RPMI8226 (cell line): ENCODE results near the gene NINL.
"Not testable (repeated sequence)": the region's sequence is repeated elsewhere in the genome, so short reads cannot be mapped to it uniquely, and the experiment has no call there.

Experiments
- DNase-seq: peaks from one replicate; pipeline ENCODE4 v3.0.0-alpha.2; 2015

Gene NINL

DNA sequence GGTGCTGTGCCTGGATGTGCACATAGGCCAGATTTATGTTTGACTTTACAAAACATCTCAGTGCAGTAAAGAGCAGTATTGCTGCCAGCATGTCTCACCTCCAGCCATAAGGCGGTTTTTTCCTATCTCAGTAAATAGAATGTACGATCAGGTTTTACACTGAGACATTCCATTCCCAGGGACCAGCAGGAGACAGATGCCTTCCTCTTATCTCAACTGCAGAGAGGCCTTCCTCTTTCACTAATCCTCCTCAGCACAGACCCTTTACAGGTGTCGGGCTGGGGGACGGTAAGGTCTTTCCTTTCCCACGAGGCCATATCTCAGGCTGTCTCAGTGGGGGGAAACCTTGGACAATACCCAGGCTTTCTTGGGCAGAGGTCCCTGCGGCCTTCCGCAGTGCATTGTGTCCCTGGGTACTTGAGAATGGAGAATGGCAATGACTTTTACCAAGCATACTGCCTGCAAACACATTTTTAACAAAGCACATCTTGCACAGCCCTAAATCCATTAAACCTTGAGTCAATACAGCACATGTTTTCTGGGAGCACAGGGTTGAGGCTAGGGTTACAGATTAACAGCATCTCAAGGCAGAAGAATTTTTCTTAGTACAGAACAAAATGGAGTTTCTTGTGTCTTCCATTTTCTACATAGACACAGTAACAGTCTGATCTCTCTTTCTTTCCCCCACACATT, 34.5 kb downstream of the NINL start:
- not testable (repeated sequence) for DNase-seq

DNA sequence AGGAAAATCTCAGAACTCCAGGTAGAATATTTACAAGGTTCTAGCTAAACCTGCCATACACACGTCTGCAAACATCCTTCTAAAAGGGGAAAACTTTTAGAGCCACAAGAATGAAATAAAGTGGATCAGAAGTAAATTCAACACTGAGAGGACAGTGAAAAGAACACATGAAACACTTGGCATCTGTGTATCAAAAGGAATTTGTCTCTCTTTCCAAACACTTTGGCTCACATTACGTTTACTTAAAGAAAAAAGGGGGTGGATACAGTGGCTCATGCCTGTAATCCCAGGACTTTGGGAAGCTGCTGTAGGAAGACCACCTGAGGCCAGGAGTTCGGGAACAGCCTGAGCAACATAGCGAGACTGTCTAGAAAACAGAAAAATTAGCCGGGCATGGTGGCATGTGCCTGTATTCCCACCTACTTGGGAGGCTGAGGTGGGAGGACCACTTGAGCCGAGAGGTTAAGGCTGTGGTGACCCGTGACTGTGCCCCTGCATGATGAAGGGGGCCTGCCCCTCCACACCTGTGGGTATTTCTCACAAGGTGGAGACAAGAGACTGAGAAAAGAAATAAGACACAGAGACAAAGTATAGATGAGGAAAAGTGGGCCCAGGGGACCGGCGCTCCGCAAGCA, 35.4 kb downstream of the NINL start:
- DNase-seq: no peak

GRCh38 chr20:25549172-25549773, 36.1 kb downstream of the NINL start:
- DNase-seq: no peak

DNA sequence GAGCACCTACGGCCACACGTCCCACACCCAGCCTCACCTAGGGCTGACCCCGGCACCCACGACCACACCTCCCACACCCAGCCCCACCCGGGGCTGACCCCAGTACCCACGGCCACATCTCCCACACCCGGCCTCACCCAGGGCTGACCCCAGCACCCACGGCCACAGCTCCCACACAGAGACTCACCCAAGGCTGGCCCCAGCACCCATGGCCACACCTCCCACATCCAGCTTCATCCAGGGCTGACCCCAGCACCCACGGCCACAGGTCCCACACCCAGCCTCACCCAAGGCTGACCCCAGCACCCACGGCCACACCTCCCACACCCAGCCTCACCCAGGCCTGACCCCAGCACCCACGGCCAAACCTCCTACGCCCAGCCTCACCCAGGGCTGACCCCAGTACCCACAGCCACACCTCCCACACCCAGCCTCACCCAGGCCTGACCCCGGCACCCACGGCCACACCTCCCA, 36.7 kb downstream of the NINL start:
- no peak for DNase-seq

- no peak for DNase-seq
Observed at GRCh38 chr20:25547999-25548398, 37.3 kb downstream of the NINL start.

DNA sequence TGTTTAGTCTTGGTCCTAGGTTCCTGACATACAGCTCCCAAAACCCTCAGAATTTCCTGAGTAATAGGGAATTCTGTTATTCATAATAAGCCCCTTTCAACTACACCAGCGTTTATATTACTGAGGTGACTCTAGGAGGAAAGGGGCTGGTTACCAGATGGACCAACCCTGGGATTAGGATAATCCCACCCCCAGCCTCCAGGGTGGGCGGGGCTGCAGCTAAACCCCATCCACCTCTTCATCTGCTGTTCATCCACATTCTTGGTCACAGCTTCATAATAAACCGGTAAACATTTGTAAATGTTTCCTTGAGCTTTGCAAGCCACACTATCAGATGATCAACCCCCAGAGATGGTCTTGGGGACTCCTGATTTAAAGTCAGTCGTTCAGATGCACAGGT, 38.3 kb downstream of the NINL start:
- no peak for DNase-seq

- no peak for DNase-seq
Observed at GRCh38 chr20:25546048-25546447, 39.3 kb downstream of the NINL start.

DNA sequence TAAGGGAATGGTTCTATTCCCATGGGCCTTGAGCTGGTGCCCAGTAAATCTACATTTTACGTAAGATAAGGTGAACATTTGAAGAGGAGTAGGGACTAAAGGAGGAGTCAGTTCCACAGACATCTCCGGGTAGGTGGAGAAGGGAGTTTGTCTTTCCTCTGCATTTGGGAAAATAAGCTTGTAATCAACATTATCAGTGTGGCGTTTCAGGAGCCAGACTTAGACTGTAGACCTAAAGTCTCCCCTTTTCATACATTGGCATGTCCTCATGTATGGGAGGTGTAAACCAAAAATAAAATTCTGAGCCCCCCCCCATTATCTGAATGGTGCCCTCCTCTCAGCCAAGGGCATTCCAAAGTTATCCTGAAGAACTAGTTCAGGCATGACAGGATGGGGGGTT, 40.2 kb downstream of the NINL start:
- no peak for DNase-seq

DNA sequence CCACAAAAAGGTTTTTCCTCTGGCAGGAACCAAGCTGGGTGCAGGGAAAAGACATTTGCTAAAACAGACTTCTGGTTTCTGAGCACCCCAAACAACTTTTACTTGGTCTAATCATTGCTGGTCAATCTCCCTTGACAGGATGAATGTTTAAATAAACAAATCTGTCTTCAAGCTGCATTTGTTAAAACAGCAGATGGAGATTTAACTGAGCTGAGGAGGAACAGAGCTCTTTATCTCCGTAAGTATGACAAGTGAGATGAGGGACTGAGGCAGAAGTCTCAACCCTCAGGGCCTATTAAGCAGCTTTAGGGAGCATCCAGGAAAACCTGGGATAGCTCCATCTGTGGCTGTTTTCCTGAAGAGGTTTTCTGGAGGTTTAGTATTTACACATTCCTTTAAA, 40.6 kb downstream of the NINL start:
- DNase-seq: no peak

DNA sequence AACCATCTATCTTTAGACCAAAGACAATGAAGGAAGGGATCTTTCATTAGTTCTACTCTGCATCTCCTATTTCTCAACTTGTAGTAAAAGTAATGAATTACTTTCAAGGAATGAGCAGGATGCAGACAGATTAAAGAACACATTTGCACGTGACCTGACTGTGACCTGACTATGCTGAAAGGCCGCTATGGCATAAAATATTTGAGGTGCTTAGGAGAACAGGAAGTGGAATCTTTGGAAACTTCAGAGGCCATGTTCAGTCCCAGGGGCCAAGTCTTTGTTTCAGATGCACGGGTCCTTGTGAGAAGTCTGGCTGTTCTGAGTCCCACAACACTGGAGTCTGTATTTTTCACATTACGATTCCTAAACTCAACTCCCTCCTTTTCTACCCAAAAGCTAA, 41.0 kb downstream of the NINL start:
- no peak for DNase-seq

- no peak for DNase-seq
Observed at GRCh38 chr20:25543068-25543467, 42.3 kb downstream of the NINL start.

- no peak for DNase-seq
Observed at GRCh38 chr20:25541676-25542075, 43.7 kb downstream of the NINL start.

- DNase-seq: peak; percentile 50
Observed at GRCh38 chr20:25539742-25540672, 45.3 kb downstream of the NINL start.

DNA sequence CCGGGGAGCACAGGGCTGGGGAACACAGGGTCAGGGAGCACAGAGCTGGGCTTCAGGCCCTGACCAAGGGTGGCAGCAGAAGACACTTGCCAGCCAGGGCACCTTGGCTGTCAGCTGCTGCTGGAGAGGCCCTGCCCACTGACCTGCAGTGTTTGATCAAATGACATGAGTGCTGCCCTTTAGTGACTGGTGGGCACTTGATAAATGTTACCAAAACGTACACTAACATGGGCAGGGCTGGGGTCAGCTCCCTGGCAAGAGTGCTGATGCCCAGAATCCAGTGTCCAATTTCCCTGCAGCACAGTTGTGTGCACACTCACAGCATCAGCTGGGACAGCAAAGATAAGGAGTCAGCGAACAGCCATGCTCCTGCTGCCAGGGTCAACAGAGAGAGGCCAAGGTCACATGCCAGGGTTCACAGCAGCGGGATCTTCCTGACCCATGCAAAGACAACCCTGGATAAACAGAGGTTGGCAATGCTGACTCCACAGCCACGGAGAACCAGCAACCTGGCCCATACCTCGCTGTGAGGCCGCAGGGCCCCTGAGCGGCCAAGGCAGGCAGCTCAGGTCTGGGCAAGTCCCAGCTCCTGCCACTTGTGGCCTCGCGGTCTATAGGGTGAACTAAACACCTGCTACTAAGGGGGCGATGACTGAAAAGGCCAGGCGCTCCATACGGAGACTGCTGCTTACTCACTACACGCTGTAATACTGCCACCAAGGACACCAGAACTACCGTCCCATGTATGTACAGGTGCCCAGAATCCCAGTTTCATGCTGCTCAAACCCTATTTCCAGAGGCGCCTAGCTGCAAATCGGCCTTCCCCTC, 46.3 kb downstream of the NINL start:
- no peak for DNase-seq

DNA sequence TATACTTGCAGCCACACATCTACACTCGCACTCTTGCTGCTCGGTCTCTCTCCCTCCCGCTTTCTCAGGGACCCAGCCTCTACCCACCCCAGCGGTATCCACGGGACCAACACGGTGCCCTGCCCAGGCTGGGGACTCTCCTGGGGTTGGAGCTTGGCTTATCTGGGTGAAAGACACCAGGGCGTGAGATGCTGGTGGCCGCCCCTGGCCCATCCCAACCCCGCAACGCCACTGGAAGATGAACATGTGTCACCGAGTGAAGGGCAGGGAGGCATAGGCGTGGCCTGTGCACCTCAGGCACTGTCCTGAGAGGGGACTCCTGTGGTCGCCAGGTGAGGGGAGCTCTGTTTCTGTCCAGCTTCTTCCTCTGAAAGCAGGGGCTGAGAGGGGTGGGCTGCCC, 47.4 kb downstream of the NINL start:
- no peak for DNase-seq

- no peak for DNase-seq
Observed at GRCh38 chr20:25535762-25536161, 49.6 kb downstream of the NINL start.

GRCh38 chr20:25534845-25535244, 50.5 kb downstream of the NINL start:
- DNase-seq: no peak

- no peak for DNase-seq
Observed at GRCh38 chr20:25533920-25534700, 51.2 kb downstream of the NINL start.

- no peak for DNase-seq
Observed at GRCh38 chr20:25532971-25533391, 52.4 kb downstream of the NINL start.

DNA sequence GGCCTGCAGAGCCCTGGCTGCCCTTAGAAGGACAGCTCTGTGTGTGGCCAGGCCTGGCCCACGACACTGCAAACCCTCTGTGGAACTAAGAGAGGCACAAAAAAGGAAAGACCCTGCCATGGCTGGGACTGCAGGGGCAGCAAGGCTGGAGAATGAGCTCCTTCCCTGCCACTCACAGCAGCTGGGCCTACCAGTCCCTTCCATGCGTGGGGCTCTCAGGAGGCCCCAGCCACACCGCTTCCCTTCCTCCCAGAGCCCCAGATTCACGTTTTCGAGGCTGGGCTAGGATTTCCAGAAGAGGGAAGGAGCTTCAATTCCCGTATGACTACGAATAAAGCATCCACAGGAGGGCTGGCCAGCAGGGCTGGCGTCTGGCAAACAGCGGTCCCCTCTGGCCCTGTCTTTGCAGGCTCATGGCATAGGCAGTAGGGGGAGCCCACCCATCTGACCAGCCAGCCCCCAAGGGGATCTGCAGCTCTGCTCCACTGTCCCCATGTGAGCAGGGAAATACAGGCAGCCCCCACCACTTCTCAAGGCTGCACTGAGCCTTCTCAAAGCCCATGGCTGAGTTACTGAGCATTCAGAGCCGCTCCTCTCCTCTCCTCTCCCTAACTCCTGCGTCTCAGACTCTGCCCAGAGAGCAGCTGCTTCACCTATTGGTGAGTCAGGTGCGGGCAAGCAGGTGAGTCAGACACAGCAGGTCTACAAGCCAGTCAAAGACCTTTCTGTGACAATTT, 53.1 kb downstream of the NINL start:
- no peak for DNase-seq
